ENCODE data around the gene FOXJ3.

FOXJ3 gene

DNA sequence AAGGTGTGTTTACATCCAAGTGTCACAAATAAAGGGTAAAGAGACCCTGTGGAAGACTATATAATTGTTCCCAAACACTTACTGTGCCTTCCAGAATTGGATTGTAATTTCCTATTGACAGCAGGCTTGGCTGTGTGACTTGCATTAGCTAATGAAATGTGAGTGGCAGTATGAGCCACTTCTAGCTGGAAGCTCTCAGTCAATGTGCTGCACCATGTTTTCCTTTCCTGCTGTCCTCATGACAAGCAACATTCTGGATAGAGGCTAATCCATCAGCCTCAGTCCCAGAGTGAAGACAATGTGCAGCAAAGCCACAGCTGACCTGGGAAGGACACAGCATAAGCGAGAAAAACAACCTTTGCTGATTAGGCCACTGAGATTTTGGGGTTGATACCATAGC lies 5.9 kb upstream of the FOXJ3 start:
- CTCF ChIA-PET: interaction anchor here (0.6 to 1.0 kb wide), 2 partner anchors 16 to 112 kb away, joined by 3 to 7 read pairs; no protein-coding TSS in a partner anchor
- Histone ChIP-seq H3K4me3 (ENCODE audit: low read depth, low read length) (no peak overlapping the region), H3K27ac (ENCODE audit: extremely low read depth, low read depth, low read length) (no peak overlapping the region), H3K4me1 (ENCODE audit: control insufficient read depth, insufficient read depth, low read length) (0 out of 2 replicates have a peak, but pooled peaks cover 3% of the 10 kb centered on the region), H3K36me3 (ENCODE audit: control insufficient read depth in 2 of 2, insufficient read depth in 1 of 2, low read length in 2 of 2) (no peaks in the 10 kb centered on the region), H3K9me3 (ENCODE audit: control insufficient read depth, insufficient read depth, low read depth, low read length) (no peaks in the 10 kb centered on the region)
- POLR2A ChIA-PET: interaction anchor here (1.1 kb wide), 1 partner anchor 116 kb away, joined by 5 read pairs; the partner anchor contains the start of gene PPCS
- TF ChIP-seq ZNF221 (tag by site-specific recombination; IDR thresholded peaks at IDR 0.05; ENCODE audit: borderline replicate concordance) (no peak), ZNF138 (tag by site-specific recombination; IDR thresholded peaks at IDR 0.05; ENCODE audit: borderline replicate concordance) (no peak), TRIM28 (IDR thresholded peaks at IDR 0.05; ENCODE audit: borderline replicate concordance, low read length) (no peak), SP3 (tag by site-specific recombination; IDR thresholded peaks at IDR 0.05) (no peak), ZNF660 (tag by site-specific recombination; IDR thresholded peaks at IDR 0.05) (no peak), ZNF133 (tag by site-specific recombination; IDR thresholded peaks at IDR 0.05) (no peak)

DNA sequence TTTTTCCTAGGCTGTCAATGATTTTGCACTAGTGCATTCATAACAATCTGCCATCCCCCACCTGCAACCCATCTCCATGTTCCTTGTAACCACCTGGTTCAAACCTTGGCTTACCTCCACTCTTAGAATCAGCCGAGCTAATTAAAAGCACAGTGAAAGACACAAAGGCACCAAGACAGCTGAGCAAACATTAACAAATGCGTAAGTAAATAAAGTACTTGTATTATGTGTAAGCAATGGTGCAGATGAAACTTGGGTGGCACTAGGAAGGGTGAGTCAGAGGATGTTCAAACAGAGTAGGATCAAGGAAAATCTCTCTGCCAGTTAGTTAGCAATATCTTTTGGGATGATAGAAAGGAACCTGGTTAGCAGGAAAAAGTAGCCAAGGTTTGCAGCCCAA lies 5.1 kb upstream of the FOXJ3 start:
- TF ChIP-seq, protein P1, sequence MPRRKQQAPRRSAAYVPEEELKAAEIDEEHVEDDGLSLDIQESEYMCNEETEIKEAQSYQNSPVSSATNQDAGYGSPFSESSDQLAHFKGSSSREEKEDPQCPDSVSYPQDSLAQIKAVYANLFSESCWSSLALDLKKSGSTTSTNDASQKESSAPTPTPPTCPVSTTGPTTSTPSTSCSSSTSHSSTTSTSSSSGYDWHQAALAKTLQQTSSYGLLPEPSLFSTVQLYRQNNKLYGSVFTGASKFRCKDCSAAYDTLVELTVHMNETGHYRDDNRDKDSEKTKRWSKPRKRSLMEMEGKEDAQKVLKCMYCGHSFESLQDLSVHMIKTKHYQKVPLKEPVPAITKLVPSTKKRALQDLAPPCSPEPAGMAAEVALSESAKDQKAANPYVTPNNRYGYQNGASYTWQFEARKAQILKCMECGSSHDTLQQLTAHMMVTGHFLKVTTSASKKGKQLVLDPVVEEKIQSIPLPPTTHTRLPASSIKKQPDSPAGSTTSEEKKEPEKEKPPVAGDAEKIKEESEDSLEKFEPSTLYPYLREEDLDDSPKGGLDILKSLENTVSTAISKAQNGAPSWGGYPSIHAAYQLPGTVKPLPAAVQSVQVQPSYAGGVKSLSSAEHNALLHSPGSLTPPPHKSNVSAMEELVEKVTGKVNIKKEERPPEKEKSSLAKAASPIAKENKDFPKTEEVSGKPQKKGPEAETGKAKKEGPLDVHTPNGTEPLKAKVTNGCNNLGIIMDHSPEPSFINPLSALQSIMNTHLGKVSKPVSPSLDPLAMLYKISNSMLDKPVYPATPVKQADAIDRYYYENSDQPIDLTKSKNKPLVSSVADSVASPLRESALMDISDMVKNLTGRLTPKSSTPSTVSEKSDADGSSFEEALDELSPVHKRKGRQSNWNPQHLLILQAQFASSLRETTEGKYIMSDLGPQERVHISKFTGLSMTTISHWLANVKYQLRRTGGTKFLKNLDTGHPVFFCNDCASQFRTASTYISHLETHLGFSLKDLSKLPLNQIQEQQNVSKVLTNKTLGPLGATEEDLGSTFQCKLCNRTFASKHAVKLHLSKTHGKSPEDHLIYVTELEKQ (tag by site-specific recombination; IDR thresholded peaks at IDR 0.05; ENCODE audit: borderline replicate concordance): peak; percentile 28; the same call in 1 of the 2 replicates
- TF ChIP-seq GLIS1 (tag by site-specific recombination; IDR thresholded peaks at IDR 0.05) (peak; percentile 76), ZNF155 (tag by site-specific recombination; IDR thresholded peaks at IDR 0.05) (no peak), ZNF366 (tag by site-specific recombination; conservative IDR thresholded peaks at IDR 0.05) (peak; percentile 44; the same call in 1 of the 2 replicates), ZNF426 (tag by site-specific recombination; IDR thresholded peaks at IDR 0.05) (no peak), ZNF629 (tag by site-specific recombination; IDR thresholded peaks at IDR 0.05) (peak; percentile 59), FEZF1 (tag by site-specific recombination; IDR thresholded peaks at IDR 0.05) (peak; percentile 54; the same call in 1 of the 2 replicates), SP7 (tag by site-specific recombination; IDR thresholded peaks at IDR 0.05) (peak; percentile 35; the same call in 1 of the 2 replicates)
- CTCF ChIA-PET: interaction anchor here (0.8 to 1.9 kb wide), 5 partner anchors 17 to 417 kb away, joined by 3 to 7 read pairs (median 3); no protein-coding TSS in a partner anchor
- POLR2A ChIA-PET: interaction anchor here (1.1 kb wide), 1 partner anchor 117 kb away, joined by 5 read pairs; the partner anchor contains the start of gene PPCS
- Histone ChIP-seq H3K27ac (ENCODE audit: extremely low read depth, low read depth, low read length) (no peak overlapping the region), H3K9me3 (ENCODE audit: control insufficient read depth, insufficient read depth, low read depth, low read length) (no peaks in the 10 kb centered on the region), H3K4me3 (ENCODE audit: low read depth, low read length) (no peak overlapping the region), H3K36me3 (ENCODE audit: control insufficient read depth in 2 of 2, insufficient read depth in 1 of 2, low read length in 2 of 2) (no peaks in the 10 kb centered on the region), H3K4me1 (ENCODE audit: control insufficient read depth, insufficient read depth, low read length) (0 out of 2 replicates have a peak, but pooled peaks cover 3% of the 10 kb centered on the region)

DNA sequence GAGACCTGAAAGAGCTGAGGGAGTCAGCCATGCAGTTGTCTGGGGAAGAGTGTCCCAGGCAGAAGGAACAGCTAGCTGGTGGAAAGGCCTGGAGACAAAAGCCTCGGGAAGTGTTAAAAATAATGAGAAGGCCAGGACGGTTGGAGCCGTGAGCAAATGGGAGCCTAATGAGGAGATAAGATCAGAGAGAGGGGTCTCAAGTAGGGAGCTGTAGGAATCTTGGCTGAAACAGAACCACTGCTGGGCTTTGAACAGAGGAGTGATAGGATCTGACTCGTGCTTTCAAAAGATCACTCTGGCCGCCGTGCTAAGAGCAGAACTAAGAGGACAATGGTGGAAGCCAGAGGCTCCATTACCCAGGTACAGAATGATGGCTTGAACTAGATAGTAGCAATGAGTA lies 1.9 kb upstream of the FOXJ3 start:
- CTCF ChIA-PET: interaction anchor here (0.6 to 1.2 kb wide), 3 partner anchors 163 to 763 kb away, joined by 3 to 5 read pairs (median 3); no protein-coding TSS in a partner anchor
- H3K27ac ChIP-seq (ENCODE audit: extremely low read depth, low read depth, low read length): no peak overlapping the region

More for the DNA sequence above, 1.9 kb upstream of the FOXJ3 start:
- Histone ChIP-seq H3K4me1 (ENCODE audit: control insufficient read depth, insufficient read depth, low read length) (peaks cover 8% of the 10 kb centered on the region), H3K9me3 (ENCODE audit: control insufficient read depth, insufficient read depth, low read depth, low read length) (no peaks in the 10 kb centered on the region), H3K4me3 (ENCODE audit: low read depth, low read length) (no peak overlapping the region), H3K36me3 (ENCODE audit: control insufficient read depth in 2 of 2, insufficient read depth in 1 of 2, low read length in 2 of 2) (no peaks in the 10 kb centered on the region)
- POLR2A ChIA-PET: no interaction called here
- TF ChIP-seq ZNF221 (tag by site-specific recombination; IDR thresholded peaks at IDR 0.05; ENCODE audit: borderline replicate concordance) (no peak), ZNF473 (tag by site-specific recombination; IDR thresholded peaks at IDR 0.05) (no peak)

Measured in HEK293 (cell line).